Type B pancreatic cell (in vitro differentiated cells): ENCODE data around the gene PTPN22. TPM values are rescaled to one million over a fixed set of nuclear protein-coding genes. Genes with fewer than 3 reads are reported as not detected.

Experiments
- DNase-seq: peaks from one replicate; pipeline ENCODE4 v3.0.0; 2021; ENCODE audit warnings: mixed read lengths; ENCODE audit not compliant: unreplicated experiment; ENCODE audit errors: extremely low spot score
- H3K27ac Mint-ChIP-seq: 2 replicates; pipeline ENCODE4 v1.8.0; 2021; ENCODE audit warnings: mild to moderate bottlenecking, mixed read lengths
- H3K27me3 Mint-ChIP-seq: 2 replicates; pipeline ENCODE4 v1.8.0; 2021; ENCODE audit warnings: mixed read lengths
- H3K36me3 Mint-ChIP-seq: 2 replicates; pipeline ENCODE4 v1.8.0; 2021; ENCODE audit warnings: mixed read lengths
- H3K4me1 Mint-ChIP-seq: one replicate; pipeline ENCODE4 v1.8.0; 2021; ENCODE audit warnings: mixed read lengths; ENCODE audit not compliant: unreplicated experiment
- H3K4me3 Mint-ChIP-seq: 2 replicates; pipeline ENCODE4 v1.8.0; 2021; ENCODE audit warnings: mild to moderate bottlenecking, mixed read lengths
- H3K9me3 Mint-ChIP-seq: 2 replicates; pipeline ENCODE4 v1.8.0; 2021; ENCODE audit warnings: mixed read lengths
- CTCF ChIP-seq: fragments of 200-600 bp; sonication (generic); conservative IDR thresholded peaks from 2 replicates; pipeline ENCODE4 v1.5.0; 2021; ENCODE audit warnings: antibody characterized with exemption, mild to moderate bottlenecking
- total RNA-seq: library from RNA; stranded (reverse); gene quantifications from 2 replicates; pipeline ENCODE4 v1.2.1, GENCODE V29; 2021; ENCODE audit warnings: low replicate concordance

Gene PTPN22
- total RNA-seq, 1 donor from 2014 or later: not detected

GRCh38 chr1:113886417-113887401 lies 15.2 kb upstream of the PTPN22 start:
- TF ChIP-seq CTCF: no peak

GRCh38 chr1:113881661-113882060 lies 10.1 kb upstream of the PTPN22 start:
- Mint-ChIP-seq H3K4me1 (no peaks in the 10 kb centered on the region), H3K9me3 (no peaks in the 10 kb centered on the region), H3K4me3 (no peak overlapping the region), H3K27me3 (no peaks in the 10 kb centered on the region), H3K36me3 (no peaks in the 10 kb centered on the region), H3K27ac (no peak overlapping the region)
- no peak for DNase-seq
- no peak for TF ChIP-seq CTCF

More at GRCh38 chr1:113886417-113887401, 15.2 kb upstream of the PTPN22 start:
- H3K36me3 Mint-ChIP-seq: no peaks in the 10 kb centered on the region
- DNase-seq: no peak
- no peak overlapping the region for H3K4me3 Mint-ChIP-seq
- no peaks in the 10 kb centered on the region for H3K9me3 Mint-ChIP-seq
- H3K4me1 Mint-ChIP-seq: no peaks in the 10 kb centered on the region
- no peaks in the 10 kb centered on the region for H3K27me3 Mint-ChIP-seq
- H3K27ac Mint-ChIP-seq: no peak overlapping the region

- Mint-ChIP-seq H3K27ac (no peak overlapping the region), H3K4me1 (no peaks in the 10 kb centered on the region), H3K4me3 (no peak overlapping the region), H3K9me3 (no peaks in the 10 kb centered on the region), H3K27me3 (no peaks in the 10 kb centered on the region), H3K36me3 (no peaks in the 10 kb centered on the region)
- no peak for TF ChIP-seq CTCF
- no peak for DNase-seq
These were observed 8.2 kb upstream of the PTPN22 start for GRCh38 chr1:113879739-113880038.

GRCh38 chr1:113876176-113876575 lies 4.7 kb upstream of the PTPN22 start:
- H3K27me3 Mint-ChIP-seq: no peaks in the 10 kb centered on the region
- DNase-seq: no peak
- no peak for TF ChIP-seq CTCF
- H3K9me3 Mint-ChIP-seq: no peaks in the 10 kb centered on the region
- no peak overlapping the region for H3K27ac Mint-ChIP-seq
- H3K4me3 Mint-ChIP-seq: no peak overlapping the region
- H3K4me1 Mint-ChIP-seq: no peaks in the 10 kb centered on the region
- no peaks in the 10 kb centered on the region for H3K36me3 Mint-ChIP-seq

- Mint-ChIP-seq H3K9me3 (no peaks in the 10 kb centered on the region), H3K4me1 (no peaks in the 10 kb centered on the region), H3K27ac (no peak overlapping the region), H3K4me3 (no peak overlapping the region), H3K36me3 (no peaks in the 10 kb centered on the region), H3K27me3 (no peaks in the 10 kb centered on the region)
- DNase-seq: no peak
- no peak for TF ChIP-seq CTCF
These were observed 4.2 kb upstream of the PTPN22 start for GRCh38 chr1:113875714-113876113.
